Mucosa of rectum (tissue), 2 donors: ENCODE results near the gene LNP1.
A peak's percentile ranks its signal among the peaks of the same experiment; 100 is the strongest.

ENCODE experiments used
- H3K27ac ChIP-seq, 2 donors: one replicate each; pipeline ENCODE4 v1.7.0; 2013; ENCODE audit warnings: inconsistent platforms in 2 of 2, low read depth in 2 of 2, low read length in 2 of 2
- H3K27me3 ChIP-seq, 2 donors: one replicate each; pipeline ENCODE4 v1.7.0; 2013; ENCODE audit warnings: low read length in 2 of 2; ENCODE audit not compliant: control insufficient read depth in 2 of 2, insufficient read depth in 2 of 2
- H3K36me3 ChIP-seq, 2 donors: one replicate each; pipeline ENCODE4 v1.7.0; 2013; ENCODE audit warnings: low read length in 2 of 2; ENCODE audit not compliant: control insufficient read depth in 2 of 2, insufficient read depth in 2 of 2
- H3K4me1 ChIP-seq, 2 donors: one replicate each; pipeline ENCODE4 v1.7.0; 2013; ENCODE audit warnings: low read length in 2 of 2, mild to moderate bottlenecking in 1 of 2; ENCODE audit not compliant: control insufficient read depth in 2 of 2, insufficient read depth in 2 of 2
- H3K4me3 ChIP-seq, 2 donors: one replicate each; pipeline ENCODE4 v1.7.0; 2013; ENCODE audit warnings: low read length in 2 of 2
- H3K9ac ChIP-seq, 2 donors: one replicate each; pipeline ENCODE4 v1.7.0; 2013; ENCODE audit warnings: low read length in 2 of 2, low read depth in 1 of 2, mild to moderate bottlenecking in 1 of 2
- H3K9me3 ChIP-seq, 2 donors: one replicate each; pipeline ENCODE4 v1.7.0; 2013; ENCODE audit warnings: low read length in 2 of 2; ENCODE audit not compliant: control insufficient read depth in 2 of 2
- donor health status: healthy.
- donor health status: Normal muscosa, but diverticular disease.

Gene LNP1

DNA sequence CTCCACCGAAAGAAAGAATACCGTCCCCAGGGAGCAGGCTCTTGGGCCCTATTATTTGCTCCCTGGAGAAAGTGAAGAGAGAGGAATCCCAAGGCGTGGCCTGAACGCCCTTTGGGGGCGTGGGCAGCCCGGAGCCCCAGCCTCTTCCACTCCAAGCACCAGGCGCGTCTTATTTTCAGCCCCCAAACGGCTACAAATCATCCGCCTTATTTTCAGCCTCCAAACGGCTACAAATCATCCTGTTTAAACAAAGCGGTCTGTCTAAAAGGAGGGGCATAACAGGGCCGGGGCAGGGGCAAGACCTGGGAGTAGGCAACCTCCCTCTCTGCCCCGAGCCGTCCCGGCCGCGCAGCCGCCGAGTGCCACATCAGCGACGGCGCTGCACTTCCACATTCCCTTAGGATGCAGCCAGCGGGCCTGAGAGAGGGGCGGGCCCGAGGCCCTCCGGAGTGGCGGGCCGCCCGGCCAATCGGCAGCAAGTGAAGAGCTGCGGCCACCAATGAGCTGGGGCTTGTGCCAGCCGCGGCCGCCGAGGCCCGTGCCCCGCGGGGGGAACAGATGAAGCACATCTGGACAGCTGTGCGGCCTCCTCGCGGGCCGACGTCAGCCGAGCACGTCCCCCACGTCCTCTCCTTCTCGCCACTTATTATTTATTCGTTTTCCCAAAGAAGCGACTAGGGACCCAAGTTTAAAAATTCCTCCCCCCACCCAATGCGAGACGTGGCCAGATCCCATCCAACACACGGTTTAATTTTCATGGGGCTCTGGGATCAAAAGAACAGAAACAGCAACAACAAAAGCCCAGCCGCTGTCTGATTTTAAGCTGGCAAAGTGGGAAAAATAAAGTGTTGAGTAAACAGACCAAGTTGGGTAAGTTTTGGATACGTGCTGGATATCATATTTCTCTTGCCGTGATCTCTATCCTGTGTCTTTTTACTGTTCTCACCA is 91.0 kb downstream of the LNP1 start, which contains the start of gene TMEM45A:
TMEM45A (plus strand) TSS at position 561 of the 948 bp plus-strand sequence. CDS start 62,593 bp downstream, outside the sequence.
- Histone ChIP-seq H3K27ac (peak within 1 kb of the TSS; percentile 50 to 64), H3K4me1 (no peaks in the 10 kb centered on the region), H3K36me3 (no peaks in the 10 kb centered on the region), H3K4me3 (peak within 1 kb of the TSS; percentile 63 to 79), H3K9ac (peak within 1 kb of the TSS; percentile 45 to 65), H3K9me3 (no peaks in the 10 kb centered on the region), H3K27me3 (peaks cover 0 to 4% of the 10 kb centered on the region in 2 donors)

DNA sequence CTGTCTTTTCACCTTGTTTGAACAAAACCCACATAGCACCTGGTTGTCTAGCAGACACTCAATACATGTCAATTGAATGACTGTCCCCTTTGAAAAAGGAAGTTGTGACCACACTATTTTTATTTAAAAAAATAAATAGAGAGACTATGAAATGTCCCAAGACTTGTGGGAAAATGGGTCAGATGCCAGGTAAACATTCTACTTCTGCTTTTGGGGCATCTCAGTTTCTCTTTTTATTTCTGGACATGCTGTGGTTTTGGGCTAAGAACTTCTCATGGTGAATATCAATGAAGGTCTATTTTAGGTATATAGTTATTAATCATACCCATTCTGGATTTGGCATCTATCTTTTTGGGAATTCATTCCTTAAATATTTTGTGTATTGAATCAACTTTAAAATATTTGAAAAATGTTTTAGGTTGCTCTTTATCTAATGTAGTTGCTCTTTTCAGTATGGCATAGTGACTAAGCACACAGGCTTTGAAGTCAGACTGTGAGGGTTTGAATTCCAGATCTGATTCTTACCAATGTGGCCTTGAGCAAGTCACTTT is 95.4 kb downstream of the LNP1 start:
- H3K27ac ChIP-seq: no peak overlapping the region
- H3K4me3 ChIP-seq: no peak overlapping the region
- no peak overlapping the region for H3K9ac ChIP-seq
- no peaks in the 10 kb centered on the region for H3K36me3 ChIP-seq
- H3K9me3 ChIP-seq: no peaks in the 10 kb centered on the region
- peaks cover 0 to 2% of the 10 kb centered on the region in 2 donors for H3K27me3 ChIP-seq
- H3K4me1 ChIP-seq: no peaks in the 10 kb centered on the region

DNA sequence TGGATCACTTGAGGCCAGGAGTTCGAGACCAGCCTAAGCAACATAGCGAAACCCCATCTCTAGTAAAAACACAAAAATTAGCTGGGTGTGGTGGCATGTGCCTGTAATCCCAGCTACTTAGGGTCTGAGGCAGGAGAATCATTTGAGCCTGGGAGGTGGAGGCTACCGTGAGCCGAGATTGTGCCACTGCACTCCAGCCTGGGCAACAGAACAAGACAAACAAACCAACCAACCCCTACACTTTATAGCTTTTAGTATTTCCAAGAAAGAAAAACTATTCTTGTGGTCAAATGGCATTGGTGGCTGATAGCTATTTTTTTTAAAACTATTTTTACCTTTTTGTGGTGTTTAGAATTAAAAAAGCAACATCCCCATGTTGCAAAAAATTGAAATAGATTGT is 98.3 kb downstream of the LNP1 start:
- Histone ChIP-seq H3K36me3 (no peaks in the 10 kb centered on the region), H3K4me1 (no peaks in the 10 kb centered on the region), H3K27me3 (no peaks in the 10 kb centered on the region), H3K9ac (no peak overlapping the region), H3K27ac (no peak overlapping the region), H3K4me3 (no peak overlapping the region), H3K9me3 (no peaks in the 10 kb centered on the region)

DNA sequence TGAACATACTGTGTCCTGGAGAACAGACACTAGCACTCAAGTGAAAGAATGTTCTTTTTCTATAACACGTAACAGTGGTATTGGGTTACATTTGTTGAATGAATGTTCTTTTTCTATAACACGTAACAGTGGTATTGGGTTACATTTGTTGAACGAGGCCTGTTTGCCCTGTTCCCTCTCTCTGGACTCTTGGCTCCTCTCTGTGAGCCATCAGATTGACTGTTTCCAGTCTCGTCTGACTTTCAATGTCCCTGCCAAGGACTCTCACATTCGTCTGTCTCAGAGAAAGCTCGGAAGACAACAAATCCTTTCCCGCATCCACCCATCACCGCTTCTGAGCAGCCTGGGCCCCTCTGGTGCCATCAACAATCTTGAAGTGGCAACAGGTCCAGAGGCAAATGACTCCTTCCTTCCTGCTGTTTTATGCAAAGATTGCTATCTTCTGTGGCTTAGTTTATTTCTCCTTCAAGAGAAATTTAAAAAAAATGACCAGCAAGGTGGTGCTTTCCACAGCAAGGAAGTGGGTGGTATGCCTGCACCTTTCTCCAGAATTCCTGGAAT is 99.1 kb downstream of the LNP1 start:
- H3K4me1 ChIP-seq: no peaks in the 10 kb centered on the region
- H3K27me3 ChIP-seq: no peaks in the 10 kb centered on the region
- no peak overlapping the region for H3K9ac ChIP-seq
- no peak overlapping the region for H3K27ac ChIP-seq
- no peak overlapping the region for H3K4me3 ChIP-seq
- H3K36me3 ChIP-seq: no peaks in the 10 kb centered on the region
- H3K9me3 ChIP-seq: no peaks in the 10 kb centered on the region

DNA sequence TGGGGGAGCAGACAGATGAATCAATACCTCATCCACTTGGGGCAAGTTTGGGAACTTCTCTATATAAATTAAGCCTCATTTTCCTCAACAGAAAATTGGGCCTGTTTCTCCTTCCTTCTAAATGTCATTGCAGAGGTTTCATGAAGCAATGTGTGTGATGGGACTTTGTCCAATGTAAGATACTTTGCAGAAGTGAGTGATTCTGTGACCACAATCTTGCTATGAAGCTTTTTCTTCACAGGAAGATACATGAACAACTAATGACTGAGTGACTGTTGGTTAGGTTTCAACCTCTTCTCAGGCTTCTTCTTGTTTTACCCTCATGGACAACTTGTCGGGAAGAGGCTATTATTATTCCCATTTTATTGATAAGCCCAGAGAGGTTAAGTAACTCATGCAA is 102.1 kb downstream of the LNP1 start:
- Histone ChIP-seq H3K9ac (no peak overlapping the region), H3K36me3 (no peaks in the 10 kb centered on the region), H3K4me1 (no peaks in the 10 kb centered on the region), H3K4me3 (no peak overlapping the region), H3K27ac (no peak overlapping the region), H3K9me3 (no peaks in the 10 kb centered on the region), H3K27me3 (no peaks in the 10 kb centered on the region)
